H9 (cell line): ENCODE measurements around the gene CCDC102A. TPM values are rescaled to one million over a fixed set of nuclear protein-coding genes. Genes with fewer than 3 reads are reported as not detected.

Source experiments
- DNase-seq: peaks from one replicate; pipeline ENCODE4 v3.0.0-alpha.2; 2017
- H2AFZ ChIP-seq: one replicate; pipeline ENCODE4 v1.6.1; 2013; ENCODE audit warnings: mild to moderate bottlenecking, low read length, control low read depth, moderate library complexity
- H2AK5ac ChIP-seq: 2 replicates; pipeline ENCODE4 v1.6.1; 2013; ENCODE audit warnings: low read length, control low read depth, mixed read lengths; ENCODE audit not compliant: insufficient read length
- H2BK120ac ChIP-seq: one replicate; pipeline ENCODE4 v1.6.1; 2013; ENCODE audit warnings: low read depth, mild to moderate bottlenecking, low read length, control low read depth, inconsistent platforms; ENCODE audit not compliant: poor library complexity, severe bottlenecking
- H2BK12ac ChIP-seq: 2 replicates; pipeline ENCODE4 v1.6.1; 2013; ENCODE audit warnings: low read length, control low read depth, mixed read lengths, low read depth; ENCODE audit not compliant: insufficient read length
- H2BK15ac ChIP-seq: 2 replicates; pipeline ENCODE4 v1.6.1; 2013; ENCODE audit warnings: low read depth, low read length, control low read depth
- H2BK20ac ChIP-seq: one replicate; pipeline ENCODE4 v1.6.1; 2013; ENCODE audit warnings: low read depth, mild to moderate bottlenecking, low read length, control low read depth, inconsistent platforms; ENCODE audit not compliant: poor library complexity, severe bottlenecking
- H2BK5ac ChIP-seq: 2 replicates; pipeline ENCODE4 v1.6.1; 2013; ENCODE audit warnings: low read length, control low read depth, mixed read lengths; ENCODE audit not compliant: insufficient read length
- H3K14ac ChIP-seq: 2 replicates; pipeline ENCODE4 v1.6.1; 2013; ENCODE audit warnings: low read length, control low read depth; ENCODE audit not compliant: insufficient read depth
- H3K18ac ChIP-seq: 2 replicates; pipeline ENCODE4 v1.6.1; 2013; ENCODE audit warnings: low read depth, mild to moderate bottlenecking, mixed read lengths, low read length, control low read depth; ENCODE audit not compliant: insufficient read length
- H3K23ac ChIP-seq: 2 replicates; pipeline ENCODE4 v1.6.1; 2013; ENCODE audit warnings: low read length, control low read depth, mixed read lengths, low read depth; ENCODE audit not compliant: insufficient read length
- H3K23me2 ChIP-seq: 2 replicates; pipeline ENCODE4 v1.6.1; 2013; ENCODE audit warnings: low read depth, mild to moderate bottlenecking, mixed read lengths, low read length, control low read depth; ENCODE audit not compliant: insufficient read length, poor library complexity, severe bottlenecking
- H3K27ac ChIP-seq: 2 replicates; pipeline ENCODE4 v1.5.1; 2013; ENCODE audit warnings: low read length, control low read depth, mixed read lengths, low read depth; ENCODE audit not compliant: insufficient read length
- H3K27me3 ChIP-seq: 2 replicates; pipeline ENCODE4 v1.6.1; 2013; ENCODE audit warnings: low read length, control low read depth, inconsistent platforms; ENCODE audit not compliant: insufficient read depth
- H3K4ac ChIP-seq: 2 replicates; pipeline ENCODE4 v1.6.1; 2013; ENCODE audit warnings: low read depth, mild to moderate bottlenecking, control low read depth, inconsistent platforms, low read length, moderate library complexity
- H3K4me1 ChIP-seq: 2 replicates; pipeline ENCODE4 v1.6.1; 2013; ENCODE audit warnings: low read length, control low read depth, inconsistent platforms; ENCODE audit not compliant: insufficient read depth
- H3K4me2 ChIP-seq: 2 replicates; pipeline ENCODE4 v1.6.1; 2013; ENCODE audit warnings: low read length, control low read depth, mixed read lengths; ENCODE audit not compliant: insufficient read length, insufficient read depth
- H3K56ac ChIP-seq: 2 replicates; pipeline ENCODE4 v1.6.1; 2013; ENCODE audit warnings: low read depth, mild to moderate bottlenecking, mixed read lengths, low read length, control low read depth; ENCODE audit not compliant: insufficient read length
- H3K79me1 ChIP-seq: 2 replicates; pipeline ENCODE4 v1.6.1; 2013; ENCODE audit warnings: low read depth, mild to moderate bottlenecking, moderate library complexity, low read length, control low read depth, inconsistent platforms; ENCODE audit not compliant: insufficient read depth, poor library complexity, severe bottlenecking
- H3K79me2 ChIP-seq: 2 replicates; pipeline ENCODE4 v1.6.1; 2013; ENCODE audit warnings: low read length, control low read depth, inconsistent platforms; ENCODE audit not compliant: insufficient read depth
- H3K9ac ChIP-seq: 2 replicates; pipeline ENCODE4 v1.6.1; 2013; ENCODE audit warnings: low read length, control low read depth, mixed read lengths; ENCODE audit not compliant: insufficient read length; ENCODE audit errors: extremely low read depth
- H3K9me3 ChIP-seq: one replicate; pipeline ENCODE4 v1.6.1; 2013; ENCODE audit warnings: low read depth, low read length, inconsistent platforms; ENCODE audit not compliant: control insufficient read depth
- H3T11ph ChIP-seq: one replicate; pipeline ENCODE4 v1.6.1; 2013; ENCODE audit warnings: mild to moderate bottlenecking, low read length, control low read depth, inconsistent platforms
- H4K20me1 ChIP-seq: one replicate; pipeline ENCODE4 v1.6.1; 2013; ENCODE audit not compliant: control insufficient read depth, insufficient read length, insufficient read depth
- H4K5ac ChIP-seq: 2 replicates; pipeline ENCODE4 v1.6.1; 2013; ENCODE audit warnings: low read depth, mild to moderate bottlenecking, mixed read lengths, low read length, control low read depth; ENCODE audit not compliant: insufficient read length
- H4K8ac ChIP-seq: replicated peaks from 2 replicates; pipeline ENCODE4 v1.6.1; 2013; ENCODE audit warnings: low read length, control low read depth, mixed read lengths, low read depth; ENCODE audit not compliant: insufficient read length
- H4K91ac ChIP-seq: 2 replicates; pipeline ENCODE4 v1.6.1; 2013; ENCODE audit warnings: low read depth, mild to moderate bottlenecking, moderate library complexity, mixed read lengths, low read length, control low read depth; ENCODE audit not compliant: insufficient read length
- H3K27ac Mint-ChIP-seq, 3 experiments: 2 replicates in 2 of 3; 3 replicates in 1 of 3; pipeline ENCODE4 v1.8.0; 2020 to 2021; ENCODE audit warnings: mixed read lengths in 3 of 3, mild to moderate bottlenecking in 1 of 3, moderate library complexity in 1 of 3
- H3K27me3 Mint-ChIP-seq: 2 replicates; pipeline ENCODE4 v1.8.0; 2021; ENCODE audit warnings: low read depth, mild to moderate bottlenecking, moderate library complexity, mixed read lengths
- H3K36me3 Mint-ChIP-seq, 3 experiments: 2 replicates in 2 of 3; 3 replicates in 1 of 3; pipeline ENCODE4 v1.8.0; 2020 to 2021; ENCODE audit warnings: low read depth in 3 of 3, mixed read lengths in 3 of 3; ENCODE audit not compliant: insufficient read depth in 1 of 3
- H3K4me1 Mint-ChIP-seq, 2 experiments: 2 replicates each; pipeline ENCODE4 v1.8.0; 2020; ENCODE audit warnings: mixed read lengths in 2 of 2
- H3K4me3 Mint-ChIP-seq, 2 experiments: 2 replicates in 1 of 2; 3 replicates in 1 of 2; pipeline ENCODE4 v1.8.0; 2020 to 2021; ENCODE audit warnings: mild to moderate bottlenecking in 2 of 2, mixed read lengths in 2 of 2, moderate library complexity in 1 of 2
- H3K9me3 Mint-ChIP-seq, 2 experiments: 2 replicates in 1 of 2; 3 replicates in 1 of 2; pipeline ENCODE4 v1.8.0; 2020; ENCODE audit warnings: mild to moderate bottlenecking in 2 of 2, mixed read lengths in 2 of 2, moderate library complexity in 1 of 2
- WGBS: extraction: QIAGEN DNeasy Blood & Tissue Kit; methylation state at CpG from one replicate; pipeline ENCODE4 v1.1.7; 2013; ENCODE audit warnings: missing lambda C conversion rate, low lambda C conversion rate, mixed read lengths; ENCODE audit not compliant: insufficient read length; ENCODE audit errors: extremely low coverage; 5-methylcytosine and 5-hydroxymethylcytosine counted together
- total RNA-seq: library from RNA; stranded (reverse); gene quantifications from 2 replicates; pipeline ENCODE4 v1.2.1, GENCODE V29; 2021
- TF ChIP-seq, protein P1 (sequence below): fragments of 200-600 bp; sonication (generic); conservative IDR thresholded peaks from 3 replicates; pipeline ENCODE4 v1.8.0; 2021; ENCODE audit warnings: antibody characterized with exemption, mild to moderate bottlenecking

The CCDC102A gene
- total RNA-seq, 1 experiment from 2014 or later, result 8.2 TPM

DNA sequence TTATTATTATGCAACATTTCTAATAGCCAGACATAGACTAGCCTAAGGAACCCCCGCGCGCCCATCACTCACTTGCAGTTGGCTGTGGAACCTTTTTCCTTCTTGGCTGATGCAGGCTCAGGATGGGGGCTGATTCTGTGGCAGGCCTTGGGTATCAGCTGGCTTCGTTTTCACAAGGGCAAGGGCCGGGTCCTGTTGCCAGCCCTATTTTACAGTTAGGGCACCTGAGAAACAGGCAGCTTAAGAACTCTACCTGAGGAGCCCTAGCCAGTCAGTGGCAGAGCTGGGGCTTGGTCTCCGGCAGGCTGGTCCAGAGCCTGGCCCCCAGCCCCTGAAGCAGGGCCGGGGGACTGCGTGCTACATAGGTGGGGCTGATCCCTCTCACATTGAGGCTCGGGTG lies 34.7 kb upstream of the CCDC102A start:
- no peak overlapping the region for H3K9ac ChIP-seq
- H3T11ph ChIP-seq, result no peak overlapping the region
- H3K27ac ChIP-seq, result no peak overlapping the region
- no peak overlapping the region for H2BK15ac ChIP-seq
- no peak overlapping the region for H3K4me2 ChIP-seq
- H2BK120ac ChIP-seq, result no peak overlapping the region
- no peak overlapping the region for H4K8ac ChIP-seq
- H3K79me2 ChIP-seq, result no peaks in the 10 kb centered on the region
- no peak overlapping the region for H3K23ac ChIP-seq
- Mint-ChIP-seq H3K27ac (no peak overlapping the region), H3K4me3 (no peak overlapping the region), H3K36me3 (peaks cover 26 to 30% (median 26%) of the 10 kb centered on the region in 3 experiments), H3K27me3 (no peaks in the 10 kb centered on the region), H3K9me3 (peaks cover 18 to 23% of the 10 kb centered on the region in 2 experiments), H3K4me1 (peaks cover 0 to under 1% of the 10 kb centered on the region in 2 experiments; a peak in 1 of 4 replicates)
- no peak overlapping the region for H3K14ac ChIP-seq
- H2BK20ac ChIP-seq, result no peak overlapping the region
- no peak overlapping the region for H3K56ac ChIP-seq
- WGBS, result no CpG with 5 or more reads among the region's 9 CpGs
- DNase-seq, result no peak
- no peak overlapping the region for H3K18ac ChIP-seq
- no peak overlapping the region for H4K5ac ChIP-seq
- no peaks in the 10 kb centered on the region for H3K27me3 ChIP-seq
- no peak overlapping the region for H2AFZ ChIP-seq
- H3K79me1 ChIP-seq, result no peaks in the 10 kb centered on the region
- H4K91ac ChIP-seq, result no peak overlapping the region
- H2AK5ac ChIP-seq, result no peak overlapping the region
- no peaks in the 10 kb centered on the region for H3K4me1 ChIP-seq
- no peaks in the 10 kb centered on the region for H3K9me3 ChIP-seq
- H3K4ac ChIP-seq, result no peak overlapping the region
- no peak overlapping the region for H2BK12ac ChIP-seq
- H2BK5ac ChIP-seq, result no peak overlapping the region
- TF ChIP-seq, protein P1, sequence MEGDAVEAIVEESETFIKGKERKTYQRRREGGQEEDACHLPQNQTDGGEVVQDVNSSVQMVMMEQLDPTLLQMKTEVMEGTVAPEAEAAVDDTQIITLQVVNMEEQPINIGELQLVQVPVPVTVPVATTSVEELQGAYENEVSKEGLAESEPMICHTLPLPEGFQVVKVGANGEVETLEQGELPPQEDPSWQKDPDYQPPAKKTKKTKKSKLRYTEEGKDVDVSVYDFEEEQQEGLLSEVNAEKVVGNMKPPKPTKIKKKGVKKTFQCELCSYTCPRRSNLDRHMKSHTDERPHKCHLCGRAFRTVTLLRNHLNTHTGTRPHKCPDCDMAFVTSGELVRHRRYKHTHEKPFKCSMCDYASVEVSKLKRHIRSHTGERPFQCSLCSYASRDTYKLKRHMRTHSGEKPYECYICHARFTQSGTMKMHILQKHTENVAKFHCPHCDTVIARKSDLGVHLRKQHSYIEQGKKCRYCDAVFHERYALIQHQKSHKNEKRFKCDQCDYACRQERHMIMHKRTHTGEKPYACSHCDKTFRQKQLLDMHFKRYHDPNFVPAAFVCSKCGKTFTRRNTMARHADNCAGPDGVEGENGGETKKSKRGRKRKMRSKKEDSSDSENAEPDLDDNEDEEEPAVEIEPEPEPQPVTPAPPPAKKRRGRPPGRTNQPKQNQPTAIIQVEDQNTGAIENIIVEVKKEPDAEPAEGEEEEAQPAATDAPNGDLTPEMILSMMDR, result no peak
- H4K20me1 ChIP-seq, result no peaks in the 10 kb centered on the region
- no peaks in the 10 kb centered on the region for H3K23me2 ChIP-seq
